NCI-H2227 treated with DMSO at 0.1 percent for 48 hours (cell line): ENCODE data around the gene HDGFL3.
"Not testable (repeated sequence)": the region's sequence is repeated elsewhere in the genome, so short reads cannot be mapped to it uniquely, and the experiment has no call there.

ENCODE experiments used
- DNase-seq: peaks from one replicate; lab custom pipeline; 2025; lab: John Stamatoyannopoulos, UW

HDGFL3 gene

DNA sequence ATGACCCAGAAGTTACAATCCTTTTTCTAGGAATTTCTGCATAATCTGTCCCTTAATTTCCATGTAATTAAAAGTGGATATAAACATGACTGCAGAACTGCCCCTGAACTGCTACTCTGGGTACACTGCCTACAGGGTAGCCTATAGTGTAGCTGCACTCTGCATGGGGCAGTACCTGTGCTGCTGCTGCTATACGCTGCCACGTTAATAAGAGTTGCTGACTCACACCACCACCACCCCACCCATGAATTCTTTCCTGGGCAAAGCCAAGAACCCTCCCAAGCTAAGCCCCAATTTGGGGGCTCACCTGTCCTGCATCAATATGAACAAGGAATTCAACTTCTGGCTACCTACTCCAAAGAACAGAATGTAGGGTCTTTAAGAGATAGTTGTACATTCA, 13.9 kb downstream of the HDGFL3 start:
- no peak for DNase-seq

DNA sequence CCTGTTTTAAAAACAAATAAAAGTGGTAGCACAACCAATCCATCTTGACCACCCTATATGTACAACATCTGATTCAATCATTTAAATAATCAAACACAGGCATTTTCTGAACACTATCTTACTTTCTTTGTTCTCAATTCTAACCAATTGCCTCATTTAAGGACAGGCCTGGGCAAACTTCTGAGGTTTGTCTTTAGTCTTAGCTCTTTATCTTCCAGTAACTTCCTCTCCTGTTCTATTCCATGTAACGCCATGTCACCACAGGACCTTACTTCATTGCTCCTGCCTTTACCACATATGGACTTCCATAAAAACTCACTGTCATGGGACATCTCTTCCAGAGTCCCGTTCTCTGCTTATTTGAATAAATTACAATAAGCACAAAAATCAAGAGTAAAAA, 14.9 kb downstream of the HDGFL3 start:
- no peak for DNase-seq

DNA sequence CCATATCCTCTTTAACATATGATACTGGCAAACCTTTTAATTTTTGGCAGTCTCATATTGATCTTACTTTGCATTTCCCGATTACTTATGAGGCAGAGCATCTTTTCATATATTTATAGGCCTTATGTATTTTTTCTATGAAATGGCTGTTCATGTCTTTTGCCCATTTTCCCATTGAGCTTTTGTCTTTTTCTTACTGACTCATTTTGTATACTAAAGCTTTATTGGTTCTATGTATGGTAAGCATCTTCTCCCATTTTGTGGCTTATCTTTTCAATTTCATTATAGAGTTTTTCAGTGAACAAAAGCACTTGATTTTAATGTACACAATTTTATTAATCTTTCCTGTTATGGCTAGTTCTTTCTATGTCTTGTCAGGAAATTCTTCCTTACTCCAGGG, 17.2 kb downstream of the HDGFL3 start:
- DNase-seq: no peak

DNA sequence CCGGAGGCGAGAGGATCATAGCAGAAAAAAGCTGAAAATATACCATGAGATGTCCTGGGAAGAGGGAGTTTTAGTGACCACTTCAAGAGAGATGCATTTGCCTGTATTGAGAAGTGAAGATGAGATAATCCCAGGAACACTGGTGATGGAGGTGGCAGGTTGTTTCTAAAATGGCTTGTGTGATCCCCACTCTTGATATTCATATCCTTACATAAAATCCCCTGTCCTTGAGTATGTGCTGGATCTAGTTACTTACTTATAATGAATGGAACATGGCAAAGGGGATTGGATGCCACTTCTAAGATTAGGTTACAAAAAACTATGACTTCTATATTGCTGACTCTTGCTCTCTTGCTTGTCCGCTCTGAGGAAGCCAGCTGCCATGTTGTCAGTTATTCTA, 22.1 kb downstream of the HDGFL3 start:
- DNase-seq: no peak

DNA sequence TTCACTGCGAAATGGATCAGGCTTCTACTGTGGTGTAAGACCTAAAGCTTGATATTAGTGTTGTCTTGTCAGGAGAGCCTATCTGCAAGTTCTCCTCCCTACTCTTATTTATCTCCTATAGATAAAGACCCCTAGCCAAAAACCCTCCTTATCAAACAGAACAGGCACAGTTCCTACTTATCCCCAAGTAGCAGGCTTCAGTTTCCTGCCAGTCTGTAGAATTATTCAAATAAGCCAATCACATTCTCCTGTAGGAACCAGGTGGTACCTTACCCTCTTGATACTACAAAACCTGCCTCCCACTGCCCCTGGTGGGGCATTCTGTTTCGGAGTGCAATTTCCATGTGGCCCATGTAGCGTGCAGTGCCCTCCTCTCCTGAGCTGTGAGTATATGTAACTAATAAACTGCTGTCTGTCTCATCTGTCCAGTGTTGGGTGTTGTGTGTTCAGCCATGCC, 28.7 kb downstream of the HDGFL3 start:
- no peak for DNase-seq

DNA sequence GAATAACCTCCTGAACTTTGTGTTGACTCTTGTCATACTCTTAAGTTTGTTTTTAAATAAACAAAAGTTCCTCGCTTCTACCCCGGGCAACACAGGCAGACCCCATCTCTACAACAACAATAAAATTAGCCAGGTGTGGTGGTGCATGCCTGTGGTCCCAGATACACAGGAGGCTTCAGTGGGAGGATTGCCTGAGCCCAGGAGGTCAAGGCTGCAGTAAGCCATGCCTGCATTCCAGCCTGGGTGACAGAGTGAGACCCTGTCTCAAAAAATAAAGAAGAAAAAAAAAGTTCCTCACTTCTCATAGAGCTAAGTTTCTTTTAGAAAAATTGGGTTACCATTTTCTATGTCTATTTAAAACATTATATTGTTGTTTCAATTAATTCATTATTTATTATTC, 29.2 kb downstream of the HDGFL3 start:
- DNase-seq: no peak

DNA sequence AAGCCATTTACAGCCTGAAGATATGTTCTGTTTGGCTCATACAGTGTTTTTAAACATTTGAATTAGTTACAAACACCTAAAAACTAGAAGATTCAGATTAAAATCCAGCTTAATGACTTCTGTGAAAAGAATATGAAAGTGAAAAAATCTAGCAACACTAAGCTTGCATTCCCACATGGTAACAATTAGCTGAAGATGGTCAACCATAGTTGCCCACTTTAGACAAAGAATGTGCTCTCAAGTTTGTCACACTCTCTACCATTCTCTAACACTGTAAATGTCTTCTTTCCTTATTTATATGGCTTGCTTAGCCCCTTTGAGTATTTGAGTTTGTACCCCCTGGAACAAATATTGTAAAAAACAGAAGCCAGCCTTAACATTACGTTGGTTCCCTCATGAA, 32.7 kb downstream of the HDGFL3 start:
- no peak for DNase-seq

DNA sequence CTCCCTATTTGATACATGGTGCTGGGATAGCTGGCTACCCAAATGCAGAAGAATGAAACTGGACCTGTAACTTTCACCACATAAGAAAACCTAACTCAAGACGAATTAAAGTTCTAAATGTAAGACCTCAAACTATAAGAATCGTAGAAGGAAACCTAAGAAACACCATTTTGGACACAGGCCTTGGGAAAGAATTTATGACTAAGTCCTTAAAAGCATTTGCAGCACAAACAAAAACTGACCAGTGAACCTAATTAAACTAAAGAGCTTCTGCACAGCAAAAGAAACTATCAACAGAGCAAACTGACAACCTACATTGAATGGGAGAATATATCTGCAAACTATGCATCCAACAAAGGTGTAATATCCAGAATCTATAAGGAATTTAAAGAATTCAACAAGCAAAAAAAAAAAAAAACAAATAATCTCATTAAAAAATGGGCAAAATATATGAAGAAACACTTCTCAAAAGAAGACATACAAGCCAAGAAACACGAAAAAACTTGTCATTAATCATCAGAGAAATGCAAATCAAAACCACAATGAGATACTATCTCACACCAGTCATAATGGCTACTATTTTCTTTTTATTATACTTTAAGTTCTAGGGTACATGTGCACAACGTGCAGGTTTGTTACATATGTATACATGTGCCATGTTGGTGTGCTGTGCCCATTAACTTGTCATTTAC, 37.0 kb downstream of the HDGFL3 start:
- DNase-seq: no peak

DNA sequence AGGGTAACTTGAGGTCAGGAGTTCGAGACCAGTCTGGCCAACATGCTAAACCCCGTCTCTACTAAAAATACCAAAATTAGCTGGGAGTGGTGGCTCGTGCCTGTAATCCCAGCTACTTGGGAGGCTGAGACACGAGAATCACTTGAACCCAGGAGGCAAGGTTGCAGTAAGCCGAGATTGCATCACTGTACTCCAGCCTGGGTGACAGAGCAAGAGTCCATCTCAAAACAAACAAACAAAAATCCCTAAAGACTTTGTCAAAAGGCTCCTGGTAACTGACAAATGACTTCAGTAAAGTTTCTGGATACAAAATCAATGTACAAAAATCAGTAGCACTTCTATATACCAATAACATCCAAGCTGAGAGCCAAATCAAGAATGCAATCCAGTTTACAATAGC, 38.0 kb downstream of the HDGFL3 start:
- not testable (repeated sequence) for DNase-seq

DNA sequence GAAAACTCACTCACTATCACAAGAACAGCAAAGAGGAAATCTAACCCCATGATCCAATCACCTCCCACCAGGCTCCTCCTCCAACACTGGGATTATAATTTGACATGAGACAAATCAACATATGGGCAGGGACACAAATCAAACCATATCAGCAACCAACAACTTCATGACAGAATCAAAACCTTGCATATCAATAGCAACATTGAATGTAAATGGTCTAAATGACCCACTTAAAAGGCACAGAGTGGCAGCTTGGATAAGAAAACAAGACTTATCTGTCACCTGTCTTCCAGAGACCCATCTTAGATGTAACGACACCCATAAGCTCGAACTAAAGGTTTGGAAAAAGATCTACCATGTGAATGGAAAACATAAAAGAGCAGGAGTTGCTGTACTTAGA, 40.8 kb downstream of the HDGFL3 start:
- DNase-seq: no peak

DNA sequence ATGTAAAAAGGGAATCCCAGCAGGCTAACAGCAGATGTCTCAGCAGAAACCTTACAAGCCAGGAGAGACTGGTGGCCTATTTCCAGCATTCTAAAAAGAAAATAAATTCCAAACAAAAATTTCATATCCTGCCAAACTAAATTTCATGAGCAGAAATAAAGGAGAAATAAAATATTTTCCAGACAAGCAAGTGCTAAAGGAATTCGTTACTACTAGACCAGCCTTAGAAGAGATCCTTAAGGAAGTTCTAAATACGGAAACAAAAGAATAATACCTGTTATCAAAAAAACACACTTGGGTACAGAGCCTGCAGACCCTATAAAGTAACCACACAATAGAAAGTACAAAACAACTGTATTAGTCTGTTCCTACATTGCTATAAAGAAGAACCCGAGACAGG, 41.4 kb downstream of the HDGFL3 start:
- DNase-seq: no peak

DNA sequence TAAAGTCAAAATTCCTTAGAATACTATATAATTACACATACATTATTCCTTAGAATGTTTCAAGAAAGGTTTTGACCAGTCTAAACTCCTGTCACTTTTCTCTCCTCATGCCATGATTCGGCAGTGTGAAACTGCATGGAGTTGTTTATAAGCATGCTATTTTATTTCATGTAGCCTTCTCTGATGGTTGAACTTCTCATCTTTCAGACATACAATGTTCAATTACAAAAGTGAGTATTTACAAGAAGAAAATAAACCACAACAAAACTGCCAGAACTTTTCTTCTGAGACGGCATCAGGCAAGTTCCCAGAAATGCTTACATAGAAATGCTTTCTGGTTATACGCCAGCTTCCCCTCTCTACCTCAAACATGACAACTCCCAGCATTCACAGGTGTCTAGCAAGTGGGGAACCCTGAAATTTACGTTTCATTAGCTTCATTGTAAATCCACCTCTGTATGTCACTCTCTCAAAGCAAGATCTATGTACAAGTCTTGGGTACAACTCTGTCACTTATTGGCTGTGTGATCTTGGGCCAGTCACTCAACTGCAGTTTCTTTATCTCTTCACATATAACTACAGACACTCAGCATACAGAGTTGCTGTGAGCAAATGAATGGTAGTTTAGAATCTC, 42.7 kb downstream of the HDGFL3 start:
- DNase-seq: no peak

DNA sequence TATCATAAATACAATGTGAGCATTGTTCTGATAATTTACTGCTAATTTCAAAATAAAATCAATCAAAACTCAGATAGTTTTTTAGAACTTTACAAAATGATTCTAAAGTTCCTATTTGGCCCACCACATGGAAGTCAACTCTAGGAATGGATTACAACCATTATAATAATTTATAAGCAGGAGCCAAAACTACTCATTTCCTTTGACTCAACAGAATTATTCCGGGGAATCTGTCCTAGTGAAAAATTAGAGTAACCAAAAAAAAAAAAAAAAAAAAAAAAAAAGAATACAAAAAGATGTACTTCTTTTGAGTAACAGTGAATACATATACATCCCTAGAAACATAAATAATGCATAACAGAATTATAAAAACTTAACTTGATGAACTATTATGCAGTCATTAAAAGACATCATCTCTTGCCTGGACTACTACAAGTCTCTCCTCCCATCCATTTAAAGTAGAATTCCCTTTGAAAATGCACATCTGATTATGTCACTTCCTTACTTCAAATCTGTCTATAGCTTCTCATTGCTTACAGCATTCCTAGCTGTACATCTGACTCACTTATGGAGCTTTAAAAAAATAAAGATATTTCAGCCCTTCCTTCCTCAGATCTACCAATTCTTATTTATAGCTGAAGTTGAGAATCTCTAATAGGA, 43.4 kb downstream of the HDGFL3 start:
- DNase-seq: no peak

DNA sequence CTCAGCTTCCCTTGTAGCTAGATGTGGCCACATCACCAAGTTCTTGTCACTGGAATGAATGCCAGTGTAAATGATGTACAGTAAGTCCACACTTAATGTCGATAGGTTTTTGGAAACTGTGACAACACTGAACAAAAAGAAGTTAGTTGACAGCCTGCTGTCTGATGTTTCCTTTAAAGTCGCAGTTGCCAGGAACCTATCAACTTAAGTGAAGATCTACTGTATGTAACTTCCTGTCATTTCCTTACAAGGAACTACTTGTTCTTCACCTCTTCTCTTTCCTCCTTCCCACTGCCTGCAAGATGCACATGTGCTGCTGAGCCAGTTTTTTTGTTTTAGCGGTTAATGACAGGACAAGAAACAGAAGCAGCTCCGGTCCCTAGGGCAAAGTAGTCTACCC, 44.6 kb downstream of the HDGFL3 start:
- DNase-seq: no peak

DNA sequence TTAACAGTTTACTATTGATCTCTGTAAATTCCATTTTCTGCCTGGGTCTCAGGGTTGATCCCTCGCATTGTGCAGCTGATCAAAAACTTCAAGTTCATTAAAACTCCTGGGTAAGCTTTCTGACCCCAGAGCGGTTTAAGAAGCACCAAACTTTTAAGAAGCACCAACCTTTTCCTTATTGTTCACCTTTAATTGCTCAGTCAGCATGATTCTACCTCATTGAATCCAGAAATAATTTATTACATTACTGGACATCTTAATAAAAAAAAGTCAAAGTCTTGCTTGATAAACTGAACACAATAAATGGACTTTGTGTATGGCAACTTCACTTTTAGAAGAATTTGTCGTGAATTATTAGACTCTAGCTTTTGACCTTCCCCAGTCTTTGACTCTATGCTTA, 46.9 kb downstream of the HDGFL3 start:
- DNase-seq: no peak

DNA sequence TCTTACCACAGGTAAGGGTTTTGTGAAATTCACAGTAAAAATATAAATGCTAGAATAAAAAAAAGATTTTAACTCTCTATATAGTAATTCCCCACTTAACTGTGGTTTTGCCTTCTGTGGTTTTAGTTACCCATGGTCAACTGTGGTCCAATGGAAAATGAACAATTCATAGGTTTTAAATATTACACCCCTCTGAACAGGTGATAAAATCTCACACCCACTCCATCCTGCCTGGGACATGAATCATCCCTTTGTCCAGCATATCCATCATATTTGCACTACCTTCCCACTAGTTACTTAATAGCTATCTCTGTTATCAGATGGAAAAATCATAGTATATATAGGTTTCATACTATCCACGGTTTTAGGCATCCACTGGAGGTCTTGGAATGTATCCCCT, 49.2 kb downstream of the HDGFL3 start:
- DNase-seq: no peak

DNA sequence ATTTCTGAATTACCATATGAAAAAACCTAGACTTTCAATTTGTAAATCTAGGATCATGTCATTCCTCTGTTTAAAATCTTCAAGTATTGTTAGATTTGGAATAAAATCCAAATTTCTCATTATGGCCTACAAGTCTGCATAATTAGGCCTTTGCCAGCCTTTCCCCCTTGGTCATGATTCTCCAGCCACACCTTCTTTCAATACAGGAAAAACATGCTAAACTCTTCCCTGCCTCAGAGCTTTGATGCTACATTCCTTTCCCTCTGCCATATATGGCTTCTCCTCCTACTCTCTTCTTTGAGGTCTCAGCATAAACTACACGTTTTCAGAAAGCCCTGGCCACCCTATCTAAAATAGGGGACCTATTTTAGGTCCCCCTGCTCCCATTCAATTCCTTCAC, 51.7 kb downstream of the HDGFL3 start:
- DNase-seq: no peak

DNA sequence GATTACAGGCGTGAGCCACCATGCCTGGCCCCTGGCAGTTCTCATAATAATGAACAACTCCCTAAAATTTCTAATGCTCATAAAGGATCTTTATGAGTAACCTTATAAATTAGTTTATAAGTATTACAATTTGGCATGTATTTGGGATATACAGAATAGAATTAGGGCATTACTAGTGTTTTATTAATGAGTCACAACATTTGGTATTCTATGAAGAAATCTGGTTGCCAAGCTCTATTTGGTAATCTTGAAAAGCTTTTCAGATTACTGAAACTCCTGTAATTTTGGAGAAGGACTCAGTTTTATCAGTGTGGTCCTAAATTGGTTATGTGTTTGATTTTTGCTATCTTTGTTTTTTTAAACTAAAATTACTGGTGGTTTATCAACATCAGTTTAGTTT, 54.3 kb downstream of the HDGFL3 start:
- DNase-seq: no peak

DNA sequence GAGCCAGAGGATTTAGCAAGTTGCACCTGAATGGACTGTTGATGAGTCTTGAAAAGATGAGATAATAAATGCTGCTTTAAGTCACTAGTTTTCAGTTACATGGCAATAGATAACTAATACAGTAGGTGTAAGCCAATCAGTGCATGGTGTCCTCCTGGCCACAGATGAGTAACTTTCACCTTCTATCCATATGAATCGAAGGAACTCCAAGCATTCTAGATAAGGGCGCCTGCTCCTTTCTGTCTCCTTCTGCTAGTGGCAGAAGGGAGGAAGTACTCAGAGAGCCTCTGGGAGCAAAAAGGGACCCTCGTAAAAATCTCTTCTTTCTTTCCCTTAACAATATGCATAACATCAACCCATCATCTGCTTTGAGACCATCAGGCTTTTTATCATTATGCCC, 62.9 kb downstream of the HDGFL3 start:
- DNase-seq: no peak

DNA sequence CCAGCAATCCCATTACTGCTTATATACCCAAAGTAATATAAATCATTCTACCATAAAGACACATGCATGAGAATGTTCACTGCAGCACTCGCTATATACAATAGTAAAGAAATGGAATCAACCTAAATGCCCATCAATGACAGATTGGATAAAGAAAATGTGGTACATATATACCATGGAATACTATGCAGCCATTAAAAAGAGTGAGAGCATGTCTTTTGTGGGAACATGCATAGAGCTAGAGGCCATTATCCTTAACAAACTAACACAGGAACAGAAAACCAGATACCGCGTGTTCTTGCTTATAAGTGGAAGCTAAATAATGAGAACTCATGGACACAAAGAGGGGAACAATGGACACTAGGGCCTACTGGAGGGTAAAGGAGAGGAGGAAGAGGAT, 65.5 kb downstream of the HDGFL3 start:
- not testable (repeated sequence) for DNase-seq

DNA sequence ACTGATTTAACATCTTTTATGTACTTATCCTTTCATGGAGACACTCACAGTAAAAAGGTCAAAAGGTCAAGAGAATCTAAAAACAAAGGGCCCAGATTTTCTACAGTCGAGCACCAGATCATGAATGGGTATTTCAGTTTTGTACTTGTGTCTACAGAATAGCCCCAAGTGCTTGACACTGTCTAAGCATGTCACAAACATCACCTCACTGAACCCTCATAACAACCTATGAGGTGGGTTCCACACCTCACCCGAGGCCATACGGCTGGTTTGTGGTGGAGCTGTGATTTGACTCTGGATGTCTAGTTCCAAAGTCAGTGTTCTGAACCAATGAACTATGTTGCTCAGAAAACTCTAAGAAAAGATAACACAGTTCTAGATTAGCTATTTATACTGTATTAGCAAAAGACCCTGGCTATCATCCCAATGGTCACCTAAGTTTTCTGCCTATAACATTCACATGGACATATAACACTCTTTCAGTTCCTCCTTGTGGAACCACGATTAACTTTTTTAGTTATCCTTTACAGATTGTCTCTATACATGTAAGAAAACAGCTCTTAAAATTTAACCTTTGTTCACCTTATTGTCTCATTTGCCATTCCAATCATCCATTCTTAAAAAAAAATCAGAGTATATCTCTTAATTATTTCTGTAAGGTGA, 74.6 kb downstream of the HDGFL3 start:
- DNase-seq: no peak

DNA sequence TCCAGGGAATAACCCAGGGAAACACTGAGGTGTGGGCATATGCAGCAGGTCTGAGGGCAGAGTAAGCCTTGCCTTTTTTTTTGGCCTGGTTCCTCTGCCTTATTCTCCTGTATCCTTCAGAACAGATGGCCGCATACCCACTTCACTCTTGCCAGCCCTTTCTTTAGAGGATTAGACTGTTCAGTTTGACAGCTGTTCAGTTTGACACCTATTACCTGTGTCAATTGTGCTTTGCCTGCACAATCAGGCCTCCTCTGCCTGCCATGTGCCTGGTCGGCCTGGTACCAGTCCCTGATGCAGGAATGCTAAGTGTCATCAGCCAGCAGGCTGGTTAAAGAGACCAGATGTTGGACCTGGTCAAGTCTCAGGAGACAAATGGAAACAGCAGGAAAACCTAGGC, 77.8 kb downstream of the HDGFL3 start:
- DNase-seq: no peak

DNA sequence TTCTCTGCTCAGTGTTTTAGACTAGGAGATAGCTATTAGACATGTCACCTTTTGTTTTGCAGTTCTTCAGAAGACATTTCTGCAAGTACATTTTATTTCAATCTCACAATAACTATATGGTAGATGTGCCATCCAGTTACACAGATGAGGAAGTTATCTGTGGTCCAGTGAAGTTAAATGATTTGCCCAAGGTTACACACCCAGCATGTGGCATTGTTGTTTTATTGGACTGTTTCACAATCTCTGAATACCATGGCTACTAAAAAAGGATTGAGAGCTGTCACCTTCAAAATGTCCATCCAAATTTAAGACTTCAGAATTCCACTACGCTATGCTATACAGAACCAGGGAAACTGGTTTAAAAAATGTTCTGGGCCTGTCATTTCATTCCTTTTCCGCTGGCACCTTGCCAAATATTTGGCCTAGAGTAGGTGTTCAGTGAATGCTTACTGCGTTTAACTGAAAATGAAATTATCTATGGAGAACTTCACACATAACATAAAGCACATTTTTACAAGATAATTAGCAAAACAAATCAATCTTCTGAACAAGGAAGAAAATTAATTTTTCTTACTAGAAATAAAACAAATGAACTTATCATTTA, 80.0 kb downstream of the HDGFL3 start:
- no peak for DNase-seq
